MM.1S (cell line): ENCODE measurements around the gene CHRD.

Source experiments
- CTCF ChIP-seq: fragments of 300-600 bp; sonication (generic); IDR thresholded peaks from 2 replicates; pipeline ENCODE4 v1.5.1; 2016; ENCODE audit warnings: antibody characterized with exemption, low read length, mixed read lengths
- EZH2 ChIP-seq: fragments of 300-600 bp; sonication (generic); optimal IDR thresholded peaks from 2 replicates; pipeline ENCODE3; 2017; ENCODE audit warnings: low read depth, mild to moderate bottlenecking, antibody characterized with exemption, low read length, mixed read lengths

GRCh38 chr3:184377374-184377773, 2.5 kb upstream of the CHRD start:
- no peak for TF ChIP-seq CTCF
- TF ChIP-seq EZH2, result no peak
